H1 (cell line): ENCODE results near the gene ANKRD11. TPM values are rescaled to one million over a fixed set of nuclear protein-coding genes. Genes with fewer than 3 reads are reported as not detected.

Experiments
- CBX5 ChIP-seq: fragments of 300-800, 300-1000 bp; sonication (generic); IDR thresholded peaks from 2 replicates; pipeline ENCODE4 v1.7.1; 2016; ENCODE audit warnings: antibody characterized with exemption, low read length, low read depth
- GTF2F1 ChIP-seq: IDR thresholded peaks from 2 replicates; pipeline ENCODE4 v1.6.1; 2012; ENCODE audit warnings: low read depth, low read length, improper control_type of control experiment, borderline replicate concordance
- JUN ChIP-seq: IDR thresholded peaks from 2 replicates; pipeline ENCODE4 v1.6.1; 2011; ENCODE audit warnings: low read depth, mild to moderate bottlenecking, improper control_type of control experiment, low read length
- JUND ChIP-seq: IDR thresholded peaks from 2 replicates; pipeline ENCODE4 v1.6.1; 2011; ENCODE audit warnings: mild to moderate bottlenecking, improper control_type of control experiment, low read length
- NRF1 ChIP-seq: IDR thresholded peaks from 2 replicates; pipeline ENCODE4 v1.6.1; 2011; ENCODE audit warnings: mild to moderate bottlenecking, low read depth, low read length, improper control_type of control experiment
- POU5F1 ChIP-seq: IDR thresholded peaks from 2 replicates; pipeline ENCODE4 v1.6.1; 2011; ENCODE audit warnings: low read depth, mild to moderate bottlenecking, low read length, moderate library complexity
- SAP30 ChIP-seq: fragments of 300-600 bp; sonication (generic); IDR thresholded peaks from 2 replicates; pipeline ENCODE4 v1.7.1; 2012; ENCODE audit warnings: low read length, moderate library complexity, mild to moderate bottlenecking, inconsistent platforms; ENCODE audit not compliant: insufficient read depth, insufficient replicate concordance
- polyA plus RNA-seq, 7 experiments: library from polyadenylated mRNA; depleted of rRNA in 3 of 7; stranded (reverse) in 5 of 7; unstranded in 2 of 7; fragments of >200 nt in 5 of 7; fragments of 200-250 nt in 2 of 7; gene quantifications; 1 replicate in 5 of 7; 2 replicates in 1 of 7; 4 replicates in 1 of 7; pipeline versions ENCODE4 v1.2.1 to v1.2.3, GENCODE V29; 2011 to 2013; ENCODE audit warnings: missing spikeins in 2 of 7, mixed read lengths in 2 of 7
- total RNA-seq: library from RNA; stranded (reverse); fragmentation: NEBNext Ultra II Directional; extraction: Animal tissue kit (Norgen Biotek cat#: 25700); gene quantifications from 2 replicates; pipeline ENCODE4 v1.2.1, GENCODE V29; 2021
- TF ChIP-seq, protein P1 (sequence below): IDR thresholded peaks from 2 replicates; pipeline ENCODE4 v1.6.1; 2012; ENCODE audit warnings: low read length, inconsistent platforms

ANKRD11 gene
- total and polyA plus RNA-seq, 2 of the 8 experiments (the other 6 are each of a cell fraction or from before 2014, with no cell fraction given) = 46.5 to 142 TPM

DNA sequence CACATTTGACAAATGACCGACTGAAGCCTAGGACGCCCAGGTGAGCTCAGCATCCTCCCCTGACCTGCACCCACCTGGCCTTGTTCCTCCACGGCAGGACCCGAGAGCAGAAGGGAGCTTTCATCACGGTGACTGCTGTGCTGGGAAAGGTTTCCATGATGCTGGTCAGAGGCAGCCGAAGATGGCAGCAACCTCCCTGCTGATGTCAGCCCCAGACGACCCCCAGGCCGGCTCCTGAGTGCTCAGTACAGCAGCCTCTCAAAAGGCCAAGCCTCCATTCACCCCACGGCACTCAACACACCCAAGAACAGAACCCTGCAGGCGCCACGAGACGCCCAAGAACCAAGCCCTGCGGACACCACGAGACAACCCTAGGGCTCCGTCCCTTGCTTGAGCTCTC is 119.8 kb downstream of the ANKRD11 start (continued):
- TF ChIP-seq SAP30 = no peak
- no peak for TF ChIP-seq JUN
- TF ChIP-seq, protein P1, sequence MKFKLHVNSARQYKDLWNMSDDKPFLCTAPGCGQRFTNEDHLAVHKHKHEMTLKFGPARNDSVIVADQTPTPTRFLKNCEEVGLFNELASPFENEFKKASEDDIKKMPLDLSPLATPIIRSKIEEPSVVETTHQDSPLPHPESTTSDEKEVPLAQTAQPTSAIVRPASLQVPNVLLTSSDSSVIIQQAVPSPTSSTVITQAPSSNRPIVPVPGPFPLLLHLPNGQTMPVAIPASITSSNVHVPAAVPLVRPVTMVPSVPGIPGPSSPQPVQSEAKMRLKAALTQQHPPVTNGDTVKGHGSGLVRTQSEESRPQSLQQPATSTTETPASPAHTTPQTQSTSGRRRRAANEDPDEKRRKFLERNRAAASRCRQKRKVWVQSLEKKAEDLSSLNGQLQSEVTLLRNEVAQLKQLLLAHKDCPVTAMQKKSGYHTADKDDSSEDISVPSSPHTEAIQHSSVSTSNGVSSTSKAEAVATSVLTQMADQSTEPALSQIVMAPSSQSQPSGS = no peak
- TF ChIP-seq POU5F1 = no peak
- TF ChIP-seq GTF2F1 = no peak
- TF ChIP-seq NRF1 = no peak
- TF ChIP-seq CBX5 = no peak
- no peak for TF ChIP-seq JUND
- TF ChIP-seq, all 59 proteins: peak for 0
